IMR-90 (cell line): ENCODE results near the gene IL6. TPM values are rescaled to one million over a fixed set of nuclear protein-coding genes. Genes with fewer than 3 reads are reported as not detected.
A peak's percentile ranks its signal among the peaks of the same experiment; 100 is the strongest.

Experiments used
- ATAC-seq: fragments of 200-7000 bp; cut with Tn5 transposase; 2 replicates; pipeline ENCODE4 v1.9.1; 2020; ENCODE audit warnings: low read depth, mild to moderate bottlenecking, moderate library complexity
- BruUV-seq: library from RNA; stranded (reverse); fragments of 400-500 nt; replicated peaks from 2 replicates; lab custom pipeline; 2021; lab: Mats Ljungman, UMichigan
- CTCF ChIA-PET: fragments of 300-600 bp; formaldehyde crosslinking; extraction: SDS; loops from one replicate; lab custom pipeline; 2021; ENCODE audit warnings: antibody characterized with exemption; lab: Yijun Ruan, JAX
- POLR2A ChIA-PET: fragments of 300-600 bp; sonication (Branson Sonifier 250); formaldehyde crosslinking; loops from one replicate; lab custom pipeline; 2022; ENCODE audit warnings: antibody characterized with exemption; ENCODE audit not compliant: unreplicated experiment; lab: Charles Lee
- DNase-seq: peaks from one replicate; pipeline ENCODE4 v3.0.0; 2013
- H2AFZ ChIP-seq: replicated peaks from 2 replicates; pipeline ENCODE3; 2013; ENCODE audit warnings: low read length, mild to moderate bottlenecking; ENCODE audit not compliant: poor library complexity
- H2AK5ac ChIP-seq: 2 replicates; pipeline ENCODE4 v1.6.1; 2013; ENCODE audit warnings: low read depth, low read length, inconsistent platforms
- H2AK9ac ChIP-seq: replicated peaks from 2 replicates; pipeline ENCODE3; 2013; ENCODE audit warnings: mild to moderate bottlenecking, low read depth, low read length, moderate library complexity; ENCODE audit not compliant: poor library complexity
- H2BK120ac ChIP-seq: 2 replicates; pipeline ENCODE4 v1.6.1; 2013; ENCODE audit warnings: low read depth, low read length, inconsistent platforms
- H2BK15ac ChIP-seq: 3 replicates; pipeline ENCODE4 v1.6.1; 2013; ENCODE audit warnings: low read depth, low read length, inconsistent platforms
- H2BK20ac ChIP-seq: 2 replicates; pipeline ENCODE4 v1.6.1; 2013; ENCODE audit warnings: low read depth, mild to moderate bottlenecking, inconsistent platforms, low read length, moderate library complexity
- H2BK5ac ChIP-seq: 2 replicates; pipeline ENCODE4 v1.6.1; 2013; ENCODE audit warnings: mild to moderate bottlenecking, low read depth, low read length, inconsistent platforms; ENCODE audit not compliant: poor library complexity, severe bottlenecking
- H3K14ac ChIP-seq: replicated peaks from 2 replicates; pipeline ENCODE4 v1.6.1; 2013; ENCODE audit warnings: low read depth, low read length, inconsistent platforms
- H3K18ac ChIP-seq: 2 replicates; pipeline ENCODE4 v1.6.1; 2013; ENCODE audit warnings: low read depth, low read length, control low read depth
- H3K23ac ChIP-seq: 2 replicates; pipeline ENCODE4 v1.6.1; 2013; ENCODE audit warnings: low read depth, low read length, inconsistent platforms
- H3K27ac ChIP-seq: 2 replicates; pipeline ENCODE4 v1.5.1; 2013; ENCODE audit warnings: mild to moderate bottlenecking, control low read depth, low read length; ENCODE audit not compliant: insufficient read depth
- H3K27me3 ChIP-seq: 2 replicates; pipeline ENCODE4 v1.6.1; 2013; ENCODE audit warnings: low read length; ENCODE audit not compliant: control insufficient read depth, insufficient read depth
- H3K36me3 ChIP-seq: 2 replicates; pipeline ENCODE4 v1.6.1; 2013; ENCODE audit warnings: low read length, mixed read lengths; ENCODE audit not compliant: control insufficient read depth, insufficient read depth
- H3K4ac ChIP-seq: 2 replicates; pipeline ENCODE4 v1.6.1; 2013; ENCODE audit warnings: low read depth, low read length, inconsistent platforms
- H3K4me1 ChIP-seq: 2 replicates; pipeline ENCODE4 v1.6.1; 2013; ENCODE audit warnings: low read length, mixed read lengths; ENCODE audit not compliant: control insufficient read depth, insufficient read depth
- H3K4me2 ChIP-seq: 2 replicates; pipeline ENCODE4 v1.6.1; 2013; ENCODE audit warnings: low read depth, mild to moderate bottlenecking, control low read depth, low read length, moderate library complexity
- H3K4me3 ChIP-seq: 2 replicates; pipeline ENCODE4 v1.5.1; 2013; ENCODE audit warnings: low read depth, mild to moderate bottlenecking, control low read depth, low read length, moderate library complexity; ENCODE audit not compliant: insufficient read depth
- H3K56ac ChIP-seq: 2 replicates; pipeline ENCODE4 v1.6.1; 2013; ENCODE audit warnings: low read length, inconsistent platforms; ENCODE audit not compliant: insufficient read depth; ENCODE audit errors: extremely low read depth
- H3K79me1 ChIP-seq, 2 experiments: 2 replicates each; pipeline ENCODE4 v1.6.1; 2013; ENCODE audit warnings: low read length in 2 of 2, inconsistent platforms in 1 of 2, low read depth in 1 of 2
- H3K9ac ChIP-seq: 2 replicates; pipeline ENCODE4 v1.6.1; 2013; ENCODE audit warnings: low read depth, low read length, control low read depth
- H3K9me1 ChIP-seq: 2 replicates; pipeline ENCODE4 v1.6.1; 2013; ENCODE audit warnings: low read length, inconsistent platforms; ENCODE audit not compliant: insufficient read depth
- H3K9me3 ChIP-seq: 2 replicates; pipeline ENCODE4 v1.6.1; 2013; ENCODE audit warnings: low read length; ENCODE audit not compliant: control insufficient read depth, insufficient read depth
- H4K20me1 ChIP-seq: 2 replicates; pipeline ENCODE4 v1.6.1; 2013; ENCODE audit warnings: low read length, inconsistent platforms; ENCODE audit not compliant: insufficient read depth
- H4K5ac ChIP-seq: 2 replicates; pipeline ENCODE4 v1.6.1; 2013; ENCODE audit warnings: mild to moderate bottlenecking, low read depth, low read length, control low read depth
- H4K8ac ChIP-seq, 2 experiments: 2 replicates each; pipeline ENCODE4 v1.6.1; 2013; ENCODE audit warnings: low read depth in 2 of 2, low read length in 2 of 2, control low read depth in 1 of 2, inconsistent platforms in 1 of 2
- H4K91ac ChIP-seq: 2 replicates; pipeline ENCODE4 v1.6.1; 2013; ENCODE audit warnings: low read depth, low read length, inconsistent platforms; ENCODE audit not compliant: insufficient read depth
- CEBPB ChIP-seq: IDR thresholded peaks from 2 replicates; pipeline ENCODE4 v1.6.1; 2012; ENCODE audit warnings: low read depth, low read length, improper control_type of control experiment
- CHD1 ChIP-seq: IDR thresholded peaks from 2 replicates; pipeline ENCODE4 v1.6.1; 2012; ENCODE audit warnings: low read depth, low read length, improper control_type of control experiment
- FOS ChIP-seq: fragments of 150-350 bp; IDR thresholded peaks from 2 replicates; pipeline ENCODE4 v1.6.1; 2016; ENCODE audit warnings: low read depth, low read length
- MAFK ChIP-seq: IDR thresholded peaks from 2 replicates; pipeline ENCODE4 v1.6.1; 2012; ENCODE audit warnings: low read depth, low read length, improper control_type of control experiment
- MAZ ChIP-seq: IDR thresholded peaks from 2 replicates; pipeline ENCODE4 v1.6.1; 2012; ENCODE audit warnings: low read depth, mild to moderate bottlenecking, low read length, improper control_type of control experiment, moderate library complexity, borderline replicate concordance
- MXI1 ChIP-seq: IDR thresholded peaks from 2 replicates; pipeline ENCODE4 v1.6.1; 2012; ENCODE audit warnings: low read depth, mild to moderate bottlenecking, low read length, moderate library complexity, borderline replicate concordance
- NFE2L2 ChIP-seq: fragments of 150-350 bp; IDR thresholded peaks from 2 replicates; pipeline ENCODE4 v1.6.1; 2016; ENCODE audit warnings: low read depth, mild to moderate bottlenecking, low read length
- POLR2A ChIP-seq: IDR thresholded peaks from 2 replicates; pipeline ENCODE4 v1.6.1; 2012; ENCODE audit warnings: mild to moderate bottlenecking, low read depth, low read length
- RAD21 ChIP-seq: IDR thresholded peaks from 2 replicates; pipeline ENCODE4 v1.6.1; 2012; ENCODE audit warnings: low read length, improper control_type of control experiment
- RCOR1 ChIP-seq: IDR thresholded peaks from 2 replicates; pipeline ENCODE4 v1.6.1; 2012; ENCODE audit warnings: mild to moderate bottlenecking, low read length, improper control_type of control experiment; ENCODE audit not compliant: insufficient replicate concordance
- RFX5 ChIP-seq: IDR thresholded peaks from 2 replicates; pipeline ENCODE4 v1.8.0; 2012; ENCODE audit warnings: low read depth, mild to moderate bottlenecking, low read length, moderate library complexity
- USF2 ChIP-seq: fragments of 150-350 bp; IDR thresholded peaks from 2 replicates; pipeline ENCODE4 v1.6.1; 2017; ENCODE audit warnings: mild to moderate bottlenecking, antibody characterized with exemption, low read length, low read depth
- whole genome bisulfite sequencing, 2 experiments: methylation state at CpG; one replicate each; pipeline versions ENCODE4 v1.1.5 to v1.1.7; 2013; ENCODE audit warnings: missing lambda C conversion rate in 2 of 2; ENCODE audit not compliant: insufficient read length in 1 of 2; ENCODE audit errors: extremely low coverage in 2 of 2; 5-methylcytosine and 5-hydroxymethylcytosine counted together
- dilution Hi-C: fragments of 300-500 bp; cut with HindIII; formaldehyde crosslinking; loops from one replicate; pipeline ENCODE4 v1.14.3; 2018; ENCODE audit warnings: low sequenced_read_pairs; ENCODE audit not compliant: unreplicated experiment
- in situ Hi-C: fragments of 300-500 bp; cut with MboI; formaldehyde crosslinking; loops from 3 replicates; pipeline ENCODE4 v1.14.3; 2019; ENCODE audit warnings: low sequenced_read_pairs, inconsistent platforms, mixed read lengths
- intact Hi-C: fragments of 100-400 bp; cut with micrococcal nuclease; formaldehyde crosslinking; loops from 2 replicates; pipeline ENCODE4 v1.10.0; 2022
- polyA plus RNA-seq, 3 experiments: library from polyadenylated mRNA; depleted of rRNA; stranded (reverse); fragments of >200 nt; gene quantifications; 2 replicates each; pipeline ENCODE4 v1.2.3, GENCODE V29; 2012; ENCODE audit warnings: low replicate concordance in 1 of 3
- total RNA-seq: library from RNA; depleted of rRNA; stranded (reverse); fragments of >200 nt; gene quantifications from 2 replicates; pipeline ENCODE4 v1.2.3, GENCODE V29; 2012
- TF ChIP-seq, protein P1 (sequence below): conservative IDR thresholded peaks from 2 replicates; pipeline ENCODE4 v1.5.1; 2012; ENCODE audit warnings: mild to moderate bottlenecking, low read depth, low read length, improper control_type of control experiment
- TF ChIP-seq, protein P2 (sequence below): fragments of 150-350 bp; IDR thresholded peaks from 2 replicates; pipeline ENCODE4 v1.6.1; 2016; ENCODE audit warnings: low read depth, mild to moderate bottlenecking, low read length, moderate library complexity, borderline replicate concordance

Gene IL6
- total and polyA plus RNA-seq, 2 of the 4 experiments (the other 2 are of a cell fraction) = 15.2 to 50.8 TPM

DNA sequence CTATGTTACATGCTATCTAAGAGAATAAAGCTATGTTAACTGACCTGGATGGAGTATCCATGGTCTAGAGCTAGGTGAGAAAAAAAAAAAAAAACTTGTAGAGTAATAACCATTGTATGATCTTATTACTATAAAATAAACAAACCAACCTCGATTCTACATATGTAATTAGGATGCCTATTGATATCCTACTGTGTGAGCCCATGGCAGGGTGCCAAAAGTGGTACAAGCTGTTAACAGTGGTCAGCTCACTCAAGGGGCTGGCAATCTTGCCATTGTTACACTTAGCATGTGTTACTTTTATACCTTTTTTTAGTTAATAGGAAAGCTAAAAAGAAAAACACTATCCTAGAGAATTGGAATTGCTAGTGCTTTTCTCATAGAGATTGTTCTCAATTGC lies 13.5 kb upstream of the IL6 start:
- POLR2A ChIA-PET = no interaction called here
- Histone ChIP-seq H3K4ac (no peak overlapping the region), H3K56ac (no peak overlapping the region), H3K23ac (no peak overlapping the region), H2BK5ac (no peak overlapping the region), H3K9me1 (no peaks in the 10 kb centered on the region), H3K36me3 (no peaks in the 10 kb centered on the region), H3K79me1 (no peaks in the 10 kb centered on the region; a peak in 1 of 4 replicates), H4K20me1 (no peaks in the 10 kb centered on the region), H3K27ac (no peak overlapping the region), H3K14ac (no peak overlapping the region), H2AK5ac (no peak overlapping the region), H2AK9ac (no peak overlapping the region), H3K4me1 (peaks cover 9% of the 10 kb centered on the region), H2BK15ac (0 out of 3 replicates have a peak overlapping the region, but pooled peaks have one; percentile 50), H2AFZ (no peak overlapping the region), H3K18ac (no peak overlapping the region), H2BK120ac (no peak overlapping the region), H3K9ac (no peak overlapping the region), H4K5ac (no peak overlapping the region), H3K4me3 (no peak overlapping the region), H3K9me3 (no peaks in the 10 kb centered on the region), H2BK20ac (no peak overlapping the region), H4K8ac (no peak overlapping the region), H4K91ac (no peak overlapping the region), H3K4me2 (no peak overlapping the region), H3K27me3 (no peaks in the 10 kb centered on the region)
- ATAC-seq = no peak
- BruUV-seq = no TSS peak
- in situ Hi-C loops = no loop called here
- no CpG with 5 or more reads among the region's 1 CpG for WGBS, 2 experiments
- TF ChIP-seq MAFK (no peak), USF2 (no peak), POLR2A (no peak), CHD1 (no peak), MAZ (no peak), MXI1 (no peak), FOS (no peak), RFX5 (no peak), RCOR1 (no peak), CEBPB (no peak), RAD21 (no peak), NFE2L2 (no peak)
- TF ChIP-seq, protein P1, sequence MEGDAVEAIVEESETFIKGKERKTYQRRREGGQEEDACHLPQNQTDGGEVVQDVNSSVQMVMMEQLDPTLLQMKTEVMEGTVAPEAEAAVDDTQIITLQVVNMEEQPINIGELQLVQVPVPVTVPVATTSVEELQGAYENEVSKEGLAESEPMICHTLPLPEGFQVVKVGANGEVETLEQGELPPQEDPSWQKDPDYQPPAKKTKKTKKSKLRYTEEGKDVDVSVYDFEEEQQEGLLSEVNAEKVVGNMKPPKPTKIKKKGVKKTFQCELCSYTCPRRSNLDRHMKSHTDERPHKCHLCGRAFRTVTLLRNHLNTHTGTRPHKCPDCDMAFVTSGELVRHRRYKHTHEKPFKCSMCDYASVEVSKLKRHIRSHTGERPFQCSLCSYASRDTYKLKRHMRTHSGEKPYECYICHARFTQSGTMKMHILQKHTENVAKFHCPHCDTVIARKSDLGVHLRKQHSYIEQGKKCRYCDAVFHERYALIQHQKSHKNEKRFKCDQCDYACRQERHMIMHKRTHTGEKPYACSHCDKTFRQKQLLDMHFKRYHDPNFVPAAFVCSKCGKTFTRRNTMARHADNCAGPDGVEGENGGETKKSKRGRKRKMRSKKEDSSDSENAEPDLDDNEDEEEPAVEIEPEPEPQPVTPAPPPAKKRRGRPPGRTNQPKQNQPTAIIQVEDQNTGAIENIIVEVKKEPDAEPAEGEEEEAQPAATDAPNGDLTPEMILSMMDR = no peak
- TF ChIP-seq, protein P2, sequence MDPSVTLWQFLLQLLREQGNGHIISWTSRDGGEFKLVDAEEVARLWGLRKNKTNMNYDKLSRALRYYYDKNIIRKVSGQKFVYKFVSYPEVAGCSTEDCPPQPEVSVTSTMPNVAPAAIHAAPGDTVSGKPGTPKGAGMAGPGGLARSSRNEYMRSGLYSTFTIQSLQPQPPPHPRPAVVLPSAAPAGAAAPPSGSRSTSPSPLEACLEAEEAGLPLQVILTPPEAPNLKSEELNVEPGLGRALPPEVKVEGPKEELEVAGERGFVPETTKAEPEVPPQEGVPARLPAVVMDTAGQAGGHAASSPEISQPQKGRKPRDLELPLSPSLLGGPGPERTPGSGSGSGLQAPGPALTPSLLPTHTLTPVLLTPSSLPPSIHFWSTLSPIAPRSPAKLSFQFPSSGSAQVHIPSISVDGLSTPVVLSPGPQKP = no peak
- dilution Hi-C loops = no loop called here
- no peak for DNase-seq
- intact Hi-C loops = no loop called here
- CTCF ChIA-PET = no interaction called here
